H1 (cell line): ENCODE measurements around the gene PALM. TPM values are rescaled to one million over a fixed set of nuclear protein-coding genes. Genes with fewer than 3 reads are reported as not detected.

Source experiments
- CEBPB ChIP-seq: IDR thresholded peaks from 2 replicates; pipeline ENCODE4 v1.6.1; 2012; ENCODE audit warnings: low read depth, low read length
- CREB1 ChIP-seq: IDR thresholded peaks from 2 replicates; pipeline ENCODE4 v1.6.1; 2012; ENCODE audit warnings: inconsistent platforms
- EP300 ChIP-seq, 2 experiments: IDR thresholded peaks; 1 replicate in 1 of 2; 2 replicates in 1 of 2; pipeline ENCODE4 v1.6.1; 2011 to 2012; ENCODE audit warnings: low read depth in 2 of 2, low read length in 2 of 2, mild to moderate bottlenecking in 2 of 2, borderline replicate concordance in 1 of 2, inconsistent platforms in 1 of 2, moderate library complexity in 1 of 2
- HDAC6 ChIP-seq: IDR thresholded peaks from one replicate; pipeline ENCODE4 v1.7.1; 2012; ENCODE audit warnings: low read depth, mild to moderate bottlenecking, inconsistent platforms, low read length, moderate library complexity
- TEAD4 ChIP-seq: IDR thresholded peaks from 2 replicates; pipeline ENCODE4 v1.6.1; 2012; ENCODE audit warnings: low read depth, low read length, inconsistent platforms, mixed read lengths
- ZNF274 ChIP-seq: IDR thresholded peaks from 2 replicates; pipeline ENCODE4 v1.7.0; 2012; ENCODE audit warnings: low read length, borderline replicate concordance; ENCODE audit errors: extremely low read depth
- polyA plus RNA-seq, 7 experiments: library from polyadenylated mRNA; depleted of rRNA in 3 of 7; stranded (reverse) in 5 of 7; unstranded in 2 of 7; fragments of >200 nt in 5 of 7; fragments of 200-250 nt in 2 of 7; gene quantifications; 1 replicate in 5 of 7; 2 replicates in 1 of 7; 4 replicates in 1 of 7; pipeline versions ENCODE4 v1.2.1 to v1.2.3, GENCODE V29; 2011 to 2013; ENCODE audit warnings: missing spikeins in 2 of 7, mixed read lengths in 2 of 7
- total RNA-seq: library from RNA; stranded (reverse); fragmentation: NEBNext Ultra II Directional; extraction: Animal tissue kit (Norgen Biotek cat#: 25700); gene quantifications from 2 replicates; pipeline ENCODE4 v1.2.1, GENCODE V29; 2021

PALM gene
- total and polyA plus RNA-seq, 2 of the 8 experiments (the other 6 are each of a cell fraction or from before 2014, with no cell fraction given) = 5.7 to 16.5 TPM

DNA sequence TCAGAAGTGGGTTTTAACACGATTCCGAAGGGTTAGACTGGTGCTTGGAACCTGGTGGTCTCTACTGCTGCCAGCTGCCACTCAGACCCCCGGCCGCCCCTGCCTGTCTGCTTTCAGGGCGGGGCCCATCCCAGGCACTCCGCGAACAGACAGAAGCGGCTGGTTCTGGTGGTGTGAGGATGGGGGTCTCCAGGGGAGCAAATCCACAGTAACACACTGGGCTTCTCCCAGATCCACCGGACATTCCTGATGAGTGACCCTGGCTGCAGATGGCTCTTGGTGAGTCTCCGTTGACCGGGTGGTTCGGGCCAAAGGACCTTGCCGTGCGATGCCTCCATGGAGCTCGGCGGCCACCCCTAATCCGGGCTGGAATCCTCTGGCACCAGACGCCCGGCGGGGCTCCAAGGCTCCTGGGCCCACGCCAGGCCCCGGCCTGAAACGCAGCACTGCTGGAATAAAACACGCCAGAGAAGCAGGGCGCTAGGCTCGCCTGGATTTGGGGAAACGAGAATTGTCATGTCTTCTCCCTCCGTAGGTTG lies 86.4 kb downstream of the PALM start (continued):
- no peak for TF ChIP-seq HDAC6
- no peak for TF ChIP-seq TEAD4
- no peak for TF ChIP-seq EP300 (IDR thresholded peaks at IDR 0.05; ENCODE audit: borderline replicate concordance in 1 of 2, low read depth in 2 of 2, low read length in 2 of 2)
- TF ChIP-seq CEBPB = no peak
- TF ChIP-seq ZNF274 = no peak
- TF ChIP-seq CREB1 = no peak
